ENCODE measurements around the gene USP11. TPM values are rescaled to one million over a fixed set of nuclear protein-coding genes. Genes with fewer than 3 reads are reported as not detected.

USP11 gene
- total and polyA plus RNA-seq, 2 of the 4 experiments (the other 2 are of a cell fraction), result 33.5 to 59.7 TPM

GRCh38 chrX:47223476-47224250 lies 9.1 kb upstream of the USP11 start:
- Histone ChIP-seq H3K27me3 (ENCODE audit: control insufficient read depth, insufficient read depth, low read length) (peaks cover 3% of the 10 kb centered on the region; the same call in 1 of the 2 replicates), H3K9me3 (ENCODE audit: control insufficient read depth, insufficient read depth, low read length) (no peaks in the 10 kb centered on the region), H3K18ac (ENCODE audit: low read depth, low read length) (no peak overlapping the region), H2AFZ (replicated peaks; ENCODE audit: low read length, poor library complexity) (no peak overlapping the region), H3K9ac (ENCODE audit: low read depth, low read length) (no peak overlapping the region), H3K9me1 (ENCODE audit: insufficient read depth, low read length) (peaks cover 19% of the 10 kb centered on the region), H4K20me1 (ENCODE audit: insufficient read depth, low read length) (peaks cover 51% of the 10 kb centered on the region), H2AK5ac (ENCODE audit: low read depth, low read length) (no peak overlapping the region), H2BK20ac (ENCODE audit: low read depth, low read length) (no peak overlapping the region), H3K23ac (ENCODE audit: low read depth, low read length) (no peak overlapping the region), H4K91ac (ENCODE audit: insufficient read depth, low read depth, low read length) (no peak overlapping the region), H4K8ac (ENCODE audit: low read depth in 2 of 2, low read length in 2 of 2) (no peak overlapping the region), H3K79me1 (ENCODE audit: low read depth in 1 of 2, low read length in 2 of 2) (peaks cover 0 to 24% of the 10 kb centered on the region in 2 experiments; a peak in 2 of 4 replicates), H3K14ac (replicated peaks; ENCODE audit: low read depth, low read length) (no peak overlapping the region), H3K4me3 (ENCODE audit: insufficient read depth, low read depth, low read length) (no peak overlapping the region), H3K36me3 (ENCODE audit: control insufficient read depth, insufficient read depth, low read length) (peaks cover 50% of the 10 kb centered on the region), H4K5ac (ENCODE audit: low read depth, low read length) (no peak overlapping the region), H3K4ac (ENCODE audit: low read depth, low read length) (no peak overlapping the region), H3K56ac (ENCODE audit: extremely low read depth, insufficient read depth, low read length) (no peak overlapping the region), H2BK15ac (ENCODE audit: low read depth, low read length) (no peak overlapping the region), H3K4me2 (ENCODE audit: low read depth, low read length) (no peak overlapping the region), H2BK5ac (ENCODE audit: low read depth, low read length, poor library complexity, severe bottlenecking) (no peak overlapping the region), H2BK120ac (ENCODE audit: low read depth, low read length) (no peak overlapping the region), H3K4me1 (ENCODE audit: control insufficient read depth, insufficient read depth, low read length) (peaks cover 5% of the 10 kb centered on the region; the same call in 1 of the 2 replicates), H2AK9ac (replicated peaks; ENCODE audit: low read depth, low read length, poor library complexity) (no peak overlapping the region), H3K27ac (ENCODE audit: insufficient read depth, low read length) (no peak overlapping the region)
- BruUV-seq (replicated peaks), result no TSS peak
- ATAC-seq (ENCODE audit: low read depth) (no peak), DNase-seq (no peak)
- 100% methylated on average over 2 of the region's 13 CpGs; no CpG with 5 or more reads in 1 of the 2 experiments for WGBS, 2 experiments (ENCODE audit: extremely low coverage in 2 of 2, insufficient read length in 1 of 2)
- ChIA-PET CTCF (no interaction called here), POLR2A (ENCODE audit: unreplicated experiment) (no interaction called here)
- dilution Hi-C loops (cut with HindIII; ENCODE audit: low sequenced_read_pairs, unreplicated experiment), result no loop called here
- TF ChIP-seq CEBPB (IDR thresholded peaks at IDR 0.05; ENCODE audit: low read depth, low read length) (no peak), FOS (IDR thresholded peaks at IDR 0.05; ENCODE audit: low read depth, low read length) (no peak), MAZ (IDR thresholded peaks at IDR 0.05; ENCODE audit: borderline replicate concordance, low read depth, low read length) (no peak)
- intact Hi-C loops (cut with micrococcal nuclease), result no loop called here
- in situ Hi-C loops (cut with MboI; ENCODE audit: low sequenced_read_pairs), result loop anchor here (25.0 kb wide), 1 partner anchor 414 kb away; the partner anchor contains the start of gene CFP

Measured in IMR-90 (cell line).